A549 (cell line): ENCODE results near the gene B3GAT3. TPM values are rescaled to one million over a fixed set of nuclear protein-coding genes. Genes with fewer than 3 reads are reported as not detected.
A peak's percentile ranks its signal among the peaks of the same experiment; 100 is the strongest.

Experiments
- ATAC-seq, 2 experiments: fragments of 200-7000 bp in 1 of 2; fragments of >200 bp in 1 of 2; cut with Nextera tagmentation in 1 of 2; cut with Tn5 transposase in 1 of 2; 3 replicates each; pipeline versions ENCODE4 v1.8.0 to v1.9.1; 2018 to 2020; ENCODE audit warnings: mild to moderate bottlenecking in 1 of 2, moderate library complexity in 1 of 2
- CTCF ChIA-PET: fragments of 300-600 bp; sonication (Branson Sonifier 250); formaldehyde crosslinking; extraction: SDS; loops from one replicate; lab custom pipeline; 2021; ENCODE audit warnings: antibody characterized with exemption, inconsistent platforms; lab: Yijun Ruan, JAX
- POLR2A ChIA-PET: fragments of 350-600 bp; formaldehyde crosslinking; extraction: SDS; loops from one replicate; lab custom pipeline; 2021; ENCODE audit warnings: antibody characterized with exemption, inconsistent platforms; lab: Yijun Ruan, JAX
- DNase-seq, 2 experiments: peaks; one replicate each; pipeline versions ENCODE4 v3.0.0 to v3.0.0-alpha.2; 2011 to 2016; ENCODE audit warnings: low read depth in 1 of 2, low spot score in 1 of 2
- FAIRE-seq: peaks from 2 replicates; lab custom pipeline; 2011; peaks lifted over from hg19 to GRCh38; lab: Jason Lieb, UNC
- H3K27ac ChIP-seq, 2 experiments: fragments of >200 bp; sonication (Bioruptor Twin); formaldehyde crosslinking; 3 replicates each; pipeline ENCODE4 v1.5.1; 2016 to 2017
- H3K4me1 ChIP-seq: fragments of >200 bp; sonication (Bioruptor Twin); formaldehyde crosslinking; 3 replicates; pipeline ENCODE4 v1.6.1; 2016
- H3K4me2 ChIP-seq: fragments of >200 bp; sonication (Bioruptor Twin); formaldehyde crosslinking; 3 replicates; pipeline ENCODE4 v1.6.1; 2016
- H3K4me3 ChIP-seq: fragments of >200 bp; sonication (Bioruptor Twin); formaldehyde crosslinking; 3 replicates; pipeline ENCODE4 v1.5.1; 2016
- H3K9me3 ChIP-seq: fragments of >200 bp; sonication (Bioruptor Twin); formaldehyde crosslinking; 3 replicates; pipeline ENCODE4 v1.6.1; 2016
- BCL3 ChIP-seq: fragments of >200 bp; sonication (Bioruptor Twin); formaldehyde crosslinking; IDR thresholded peaks from 3 replicates; pipeline ENCODE4 v1.6.1; 2016
- BHLHE40 ChIP-seq: IDR thresholded peaks from 2 replicates; pipeline ENCODE4 v1.6.1; 2012; ENCODE audit warnings: low read depth, low read length, inconsistent platforms
- CHD2 ChIP-seq: fragments of 150-350 bp; IDR thresholded peaks from 2 replicates; pipeline ENCODE4 v1.6.1; 2014; ENCODE audit warnings: low read length; ENCODE audit not compliant: partially characterized antibody
- EHMT2 ChIP-seq: fragments of 200-600 bp; sonication (generic); IDR thresholded peaks from 2 replicates; pipeline ENCODE4 v1.6.1; 2016; ENCODE audit warnings: antibody characterized with exemption, low read depth, mild to moderate bottlenecking, moderate library complexity
- ELK1 ChIP-seq: fragments of 150-350 bp; IDR thresholded peaks from 2 replicates; pipeline ENCODE4 v1.6.1; 2014; ENCODE audit warnings: low read depth, mild to moderate bottlenecking, low read length
- FOSL2 ChIP-seq, 2 experiments: fragments of 450-650 bp in 1 of 2; fragments of >200 bp in 1 of 2; sonication (Bioruptor Twin) in 1 of 2; formaldehyde crosslinking; IDR thresholded peaks; 2 replicates each; pipeline versions ENCODE4 v1.5.0 to v1.6.1; 2016 to 2020; ENCODE audit warnings: mild to moderate bottlenecking in 1 of 2, moderate library complexity in 1 of 2
- GATA3 ChIP-seq: IDR thresholded peaks from 2 replicates; pipeline ENCODE4 v1.6.1; 2012; ENCODE audit warnings: borderline replicate concordance
- HES2 ChIP-seq: fragments of >200 bp; sonication (Bioruptor Twin); formaldehyde crosslinking; IDR thresholded peaks from 2 replicates; pipeline ENCODE4 v1.6.1; 2016
- HOXA7 ChIP-seq: fragments of 250-450 bp; sonication (Bioruptor Pico); IDR thresholded peaks from 2 replicates; pipeline ENCODE4 v1.5.0; 2020; ENCODE audit warnings: mild to moderate bottlenecking, moderate library complexity
- HOXB13 ChIP-seq: fragments of 250-450 bp; sonication (Bioruptor Pico); IDR thresholded peaks from 2 replicates; pipeline ENCODE4 v1.5.0; 2020; ENCODE audit warnings: low read depth, mild to moderate bottlenecking, moderate library complexity
- JUN ChIP-seq, 2 experiments: fragments of >200 bp; sonication (Bioruptor Twin); formaldehyde crosslinking; IDR thresholded peaks; 2 replicates in 1 of 2; 3 replicates in 1 of 2; pipeline ENCODE4 v1.6.1; 2016 to 2017
- JUNB ChIP-seq: fragments of >200 bp; sonication (Bioruptor Twin); formaldehyde crosslinking; IDR thresholded peaks from 2 replicates; pipeline ENCODE4 v1.6.1; 2016
- KDM5A ChIP-seq: fragments of 200-600 bp; sonication (generic); IDR thresholded peaks from 2 replicates; pipeline ENCODE4 v1.6.1; 2016; ENCODE audit warnings: antibody characterized with exemption, mild to moderate bottlenecking
- MAFK ChIP-seq: fragments of 450-650 bp; IDR thresholded peaks from 2 replicates; pipeline ENCODE4 v1.6.1; 2014; ENCODE audit not compliant: partially characterized antibody
- MAX ChIP-seq: IDR thresholded peaks from 2 replicates; pipeline ENCODE4 v1.6.1; 2012
- NFE2L2 ChIP-seq: fragments of 150-350 bp; conservative IDR thresholded peaks from 2 replicates; pipeline ENCODE4 v1.6.1; 2014; ENCODE audit warnings: low read length
- NPAS2 ChIP-seq: fragments of 250-450 bp; sonication (Bioruptor Pico); IDR thresholded peaks from 2 replicates; pipeline ENCODE4 v1.8.0; 2022; ENCODE audit warnings: mild to moderate bottlenecking, moderate library complexity, borderline replicate concordance
- PBX3 ChIP-seq: IDR thresholded peaks from 2 replicates; pipeline ENCODE4 v1.6.1; 2012
- PHF8 ChIP-seq: fragments of 200-600 bp; sonication (generic); IDR thresholded peaks from 2 replicates; pipeline ENCODE4 v1.6.1; 2016; ENCODE audit warnings: low read depth, mild to moderate bottlenecking, antibody characterized with exemption, moderate library complexity, borderline replicate concordance
- POLR2A ChIP-seq: IDR thresholded peaks from 2 replicates; pipeline ENCODE4 v1.6.1; 2012; ENCODE audit warnings: mild to moderate bottlenecking, low read length
- RAD21 ChIP-seq, 2 experiments: fragments of >200 bp in 1 of 2; sonication (Bioruptor Twin) in 1 of 2; formaldehyde crosslinking in 1 of 2; IDR thresholded peaks in 1 of 2; conservative IDR thresholded peaks in 1 of 2; 2 replicates in 1 of 2; 3 replicates in 1 of 2; pipeline ENCODE4 v1.6.1; 2012 to 2018; ENCODE audit warnings: inconsistent platforms in 1 of 2
- RFX5 ChIP-seq: fragments of 450-650 bp; IDR thresholded peaks from 2 replicates; pipeline ENCODE4 v1.7.1; 2014; ENCODE audit warnings: antibody characterized with exemption, mild to moderate bottlenecking, moderate library complexity
- SMC3 ChIP-seq: fragments of >200 bp; sonication (Bioruptor Twin); formaldehyde crosslinking; IDR thresholded peaks from 3 replicates; pipeline ENCODE4 v1.6.1; 2018; ENCODE audit warnings: inconsistent platforms
- TP53 ChIP-seq: fragments of 250-450 bp; sonication (Bioruptor Pico); IDR thresholded peaks from 2 replicates; pipeline ENCODE4 v1.5.0; 2021; ENCODE audit warnings: mild to moderate bottlenecking, moderate library complexity
- ZSCAN20 ChIP-seq: fragments of 250-450 bp; sonication (Bioruptor Pico); IDR thresholded peaks from 2 replicates; pipeline ENCODE4 v1.8.0; 2022; ENCODE audit warnings: mild to moderate bottlenecking, moderate library complexity
- WGBS: methylation state at CpG from one replicate; pipeline ENCODE4 v1.1.6; 2017; ENCODE audit errors: missing lambda C conversion rate; 5-methylcytosine and 5-hydroxymethylcytosine counted together
- polyA plus RNA-seq, 4 experiments: library from polyadenylated mRNA; depleted of rRNA in 3 of 4; stranded (reverse); fragments of >200 nt; fragmentation: RNase III in 1 of 4; extraction: RNeasy Plus Mini Kit Qiagen cat#74134 plus additional on column Dnase treatment in 1 of 4; gene quantifications; 2 replicates in 3 of 4; 3 replicates in 1 of 4; pipeline ENCODE4 v1.2.3, GENCODE V29; 2011 to 2017

B3GAT3 gene
- polyA plus RNA-seq, 2 of the 4 experiments (the other 2 are of a cell fraction) = 19.0 to 41.0 TPM

- H3K9me3 ChIP-seq = no peaks in the 10 kb centered on the region
- ChIA-PET CTCF (interaction anchor here (0.9 to 2.2 kb wide), 8 partner anchors 11 to 222 kb away, joined by 3 to 15 read pairs (median 3); partner anchors contain the start of genes C11orf98, CSKMT, EML3 and ROM1), POLR2A (interaction anchor here (0.6 to 3.2 kb wide), 11 partner anchors 13 to 107 kb away, joined by 3 to 35 read pairs (median 6); partner anchors contain the start of genes B3GAT3, C11orf98, CSKMT and HNRNPUL2)
- ATAC-seq (peak; percentile 57), DNase-seq (no peak), FAIRE-seq (no peak)
- peak overlapping the region; percentile 56 for H3K4me2 ChIP-seq
- H3K27ac ChIP-seq = no peak overlapping the region
- TF ChIP-seq SMC3 (no peak), ELK1 (no peak), CHD2 (no peak), HES2 (no peak), NFE2L2 (no peak), TP53 (CRISPR knock-in tag) (no peak), BHLHE40 (no peak), ZSCAN20 (CRISPR knock-in tag) (no peak)
- 67% methylated on average over 30 of the region's 32 CpGs for WGBS
- no peak overlapping the region for H3K4me3 ChIP-seq
- H3K4me1 ChIP-seq = peaks cover 18% of the 10 kb centered on the region
These were observed 25.2 kb upstream of the B3GAT3 start for GRCh38 chr11:62646825-62647608.

- Histone ChIP-seq H3K4me1 (peaks cover 11% of the 10 kb centered on the region), H3K4me2 (peak within 1 kb of the TSS; percentile 96), H3K9me3 (no peaks in the 10 kb centered on the region), H3K27ac (peak within 1 kb of the TSS; percentile 94 to 97), H3K4me3 (peak within 1 kb of the TSS; percentile 79)
- POLR2A ChIA-PET = interaction anchor here (0.6 to 2.0 kb wide), 11 partner anchors 9 to 108 kb away, joined by 3 to 35 read pairs (median 6); partner anchors contain the start of genes B3GAT3, C11orf98, CSKMT and HNRNPUL2
- TF ChIP-seq NPAS2 (no peak), RAD21 (conservative IDR thresholded peaks at IDR 0.05 in 1 of 2, IDR thresholded peaks at IDR 0.05 in 1 of 2) (no peak), EHMT2 (no peak), RFX5 (0 out of 2 replicates have a peak, but pooled peaks have one; percentile 27), JUNB (no peak), ELK1 (no peak), MAX (peak; percentile 69; the same call in 1 of the 2 replicates), BCL3 (peak; percentile 92; the same call in 2 of the 3 replicates), PBX3 (peak; percentile 80), HOXB13 (CRISPR knock-in tag) (0 out of 2 replicates have a peak, but pooled peaks have one; percentile 14), JUN (IDR thresholded peaks at IDR 0.05) (peak; percentile 80 to 95), GATA3 (peak; percentile 50; the same call in 1 of the 2 replicates), FOSL2 (IDR thresholded peaks at IDR 0.05) (no peak), FOSL2 (CRISPR knock-in tag; IDR thresholded peaks at IDR 0.05) (0 out of 2 replicates have a peak, but pooled peaks have one; percentile 7), PHF8 (peak; percentile 85; the same call in 1 of the 2 replicates), KDM5A (peak; percentile 83), HOXA7 (CRISPR knock-in tag) (no peak), NFE2L2 (no peak), MAFK (no peak), BHLHE40 (no peak), POLR2A (peak; percentile 89)
- FAIRE-seq (no peak), DNase-seq (peak; percentile 97 to 99), ATAC-seq (peak; percentile 97 to 99)
- CTCF ChIA-PET = interaction anchor here (0.7 to 1.6 kb wide), 7 partner anchors 10 to 266 kb away, joined by 3 to 6 read pairs (median 3); partner anchors contain the start of genes C11orf98, CSKMT and EML3
- 2% methylated on average over 57 of the region's 73 CpGs for WGBS
These were observed 24.4 kb upstream of the B3GAT3 start, which contains the start of gene GANAB for GRCh38 chr11:62645946-62646824. Gene GANAB (minus strand): TSS chr11:62646613. CDS start chr11:62646599, 14 bp downstream.
